ENCODE data around the gene SARS2.

- TF ChIP-seq POLR2A (IDR thresholded peaks at IDR 0.05), result no peak
- TF ChIP-seq CTCF (IDR thresholded peaks at IDR 0.05), result no peak
These were observed 2.1 kb downstream of the SARS2 start for GRCh38 chr19:38928391-38929001.

All from adrenal gland (tissue), 5 donors.